Right renal cortex interstitium (tissue), 3 donors: Measurements from ENCODE around the gene GRPR. TPM values are rescaled to one million over a fixed set of nuclear protein-coding genes. Genes with fewer than 3 reads are reported as not detected.
"Not testable (repeated sequence)": the region's sequence is repeated elsewhere in the genome, so short reads cannot be mapped to it uniquely, and the experiment has no call there.

Experiments used
- DNase-seq, 3 donors: peaks; one replicate each; pipeline ENCODE4 v3.0.0-alpha.2; 2013; ENCODE audit warnings: low read depth in 3 of 3, low spot score in 2 of 3
- polyA plus RNA-seq, 3 donors: library from polyadenylated mRNA; unstranded; fragments of 120-200 nt; gene quantifications; one replicate each; pipeline ENCODE4 v1.2.1, GENCODE V29; 2013; ENCODE audit not compliant: insufficient read length in 3 of 3

GRPR gene
- polyA plus RNA-seq, 3 donors: 0.21 to 0.34 (median 0.28) TPM

DNA sequence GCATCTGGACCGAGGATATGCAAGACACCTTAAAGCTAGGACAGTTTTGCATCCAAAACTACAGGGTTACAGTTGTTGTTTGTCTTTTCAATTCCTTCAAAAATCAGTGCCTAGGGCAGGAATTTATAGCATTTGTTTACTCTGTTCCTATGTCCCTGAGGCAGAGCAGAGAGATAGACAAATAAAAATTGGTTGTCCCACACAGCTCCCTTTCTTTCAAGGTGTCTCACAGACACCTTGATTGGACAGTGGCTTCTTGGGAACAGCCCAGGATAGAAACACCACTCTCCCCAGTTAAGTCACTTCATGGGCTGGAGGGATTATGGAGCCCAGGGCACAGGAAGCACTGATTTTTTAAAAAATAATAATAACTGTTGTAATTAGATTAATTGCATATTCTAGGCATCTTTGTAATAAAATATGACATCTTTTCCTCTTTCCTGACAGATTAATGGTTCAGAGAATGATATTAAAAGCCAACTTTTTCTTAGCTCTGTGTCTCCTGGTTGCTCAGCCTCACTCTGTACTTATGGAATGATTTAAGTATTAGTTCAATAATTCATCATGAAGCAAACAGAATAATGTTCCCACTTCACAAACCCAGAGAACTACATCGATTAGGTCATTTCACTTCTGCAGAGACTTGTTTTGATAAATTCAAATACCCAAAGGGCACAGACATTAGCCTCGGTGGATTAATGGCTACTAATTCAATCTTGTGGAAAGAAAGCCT is 52.1 kb downstream of the GRPR start:
- no peak for DNase-seq

DNA sequence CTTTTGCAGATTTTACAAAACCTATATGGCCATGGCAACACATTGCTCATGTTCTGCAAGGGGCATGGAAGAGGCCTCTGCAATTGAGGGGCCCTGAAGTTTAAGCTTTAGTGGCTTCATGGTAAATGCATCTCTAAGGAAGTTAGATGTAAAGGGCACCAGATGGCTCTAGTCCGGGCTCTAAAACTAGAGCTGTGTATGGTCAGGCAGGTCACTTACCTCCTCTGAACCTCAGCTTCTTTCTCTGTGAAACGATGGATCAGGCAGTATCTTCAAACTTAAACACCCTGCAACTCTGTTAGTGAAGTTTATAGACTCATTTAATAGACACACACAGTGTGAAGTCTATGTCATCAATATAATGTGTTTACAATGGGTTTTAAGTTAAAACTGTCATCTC is 53.9 kb downstream of the GRPR start:
- DNase-seq: no peak

DNA sequence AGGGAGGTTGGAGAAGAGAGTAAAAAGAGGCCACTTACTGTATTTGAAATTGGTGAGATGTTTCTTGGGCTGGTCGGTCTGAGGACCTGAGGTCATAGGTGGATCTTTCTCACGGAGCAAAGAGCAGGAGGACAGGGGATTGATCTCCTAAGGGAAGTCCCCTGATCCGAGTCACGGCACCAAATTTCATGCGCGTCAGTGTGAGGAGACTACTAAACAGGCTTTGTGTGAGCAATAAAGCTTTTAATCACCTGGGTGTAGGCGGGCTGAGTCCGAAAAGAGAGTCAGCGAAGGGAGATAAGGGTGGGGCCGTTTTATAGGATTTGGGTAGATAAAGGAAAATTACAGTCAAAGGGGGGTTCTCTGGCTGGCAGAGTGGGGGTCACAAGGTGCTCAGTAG is 60.5 kb downstream of the GRPR start:
- DNase-seq: not testable (repeated sequence)

DNA sequence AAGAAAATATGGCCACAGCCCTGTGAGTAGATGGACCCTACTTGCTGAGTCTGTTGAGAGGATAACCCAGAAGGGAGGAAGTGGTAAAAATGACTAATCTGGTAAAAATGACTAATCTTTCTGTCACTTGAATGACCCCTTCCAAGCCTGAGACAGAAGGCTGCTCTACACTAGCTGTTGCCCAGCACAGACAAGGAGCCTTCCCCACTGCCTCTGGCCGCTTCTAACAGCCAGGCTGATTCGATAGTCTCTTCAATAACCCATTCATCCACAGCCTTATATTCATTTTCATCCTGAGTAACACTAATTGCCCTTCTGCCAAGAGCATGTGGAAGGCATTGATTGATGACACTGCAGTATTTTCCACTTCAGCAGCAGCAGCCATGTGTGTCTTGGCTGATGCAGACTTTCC is 62.4 kb downstream of the GRPR start:
- DNase-seq: no peak

DNA sequence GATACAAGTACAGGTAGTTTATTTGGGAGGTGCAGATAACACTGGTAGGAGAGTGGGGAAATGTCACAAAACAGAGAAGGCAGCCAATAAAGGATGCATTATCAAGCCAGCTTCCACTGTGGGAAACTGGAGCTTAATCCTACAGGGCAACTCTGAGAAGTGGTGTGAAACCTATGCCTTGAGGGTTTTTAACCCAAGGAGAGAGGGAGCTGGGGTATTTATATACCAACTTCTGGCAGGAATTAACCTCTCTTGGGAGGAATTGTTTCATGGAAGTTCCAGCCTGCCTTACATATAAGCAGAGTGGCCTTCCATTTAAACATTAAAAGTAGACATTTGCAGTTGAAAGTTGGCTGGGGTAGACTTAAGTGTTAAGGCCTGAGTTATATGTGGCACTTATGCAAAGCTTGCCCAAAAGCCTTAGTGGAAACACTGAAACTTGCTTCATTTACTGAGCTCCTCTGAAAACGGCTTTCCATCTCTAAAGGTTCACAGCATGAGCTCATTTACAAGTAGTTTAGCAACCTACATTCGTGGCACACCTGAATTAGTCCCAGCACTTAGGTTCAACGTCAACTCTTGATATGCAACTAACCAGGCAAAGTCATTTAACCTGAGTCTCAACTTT is 63.1 kb downstream of the GRPR start:
- no peak for DNase-seq

DNA sequence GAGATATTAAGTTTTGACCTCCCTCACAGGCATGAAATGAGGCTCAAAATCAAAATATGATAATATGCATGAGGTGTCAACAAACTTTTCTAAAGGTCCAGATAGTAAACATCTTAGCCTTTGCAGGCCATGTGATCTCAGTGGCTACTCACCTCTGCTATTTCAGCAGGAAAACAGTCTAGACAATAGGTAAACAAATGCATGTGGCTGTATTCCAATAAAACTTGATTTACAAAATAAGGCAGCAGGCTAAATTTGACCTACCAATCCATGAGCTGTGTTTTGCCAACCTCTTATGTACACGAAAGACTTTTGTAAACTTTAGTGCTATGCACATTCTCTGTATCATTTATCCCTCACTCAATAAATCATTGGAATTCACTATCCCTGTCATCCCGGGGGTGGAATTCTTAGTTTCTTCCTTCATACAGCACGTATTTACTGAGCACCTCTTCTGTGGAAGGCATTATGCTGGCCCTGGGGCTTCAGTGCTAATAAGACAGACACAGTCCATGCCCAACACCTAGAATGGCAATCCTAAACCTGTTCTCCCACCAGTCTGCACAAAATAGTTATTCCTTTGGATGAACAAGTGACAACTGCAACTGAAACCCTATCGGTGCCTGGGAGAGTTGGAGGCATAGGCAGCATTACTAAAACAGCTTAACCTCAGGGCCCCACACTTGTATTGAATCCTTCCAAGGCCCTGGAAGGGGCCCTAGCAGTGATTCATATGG is 63.8 kb downstream of the GRPR start:
- DNase-seq: peak in 1 of 3 donors; percentile 0

DNA sequence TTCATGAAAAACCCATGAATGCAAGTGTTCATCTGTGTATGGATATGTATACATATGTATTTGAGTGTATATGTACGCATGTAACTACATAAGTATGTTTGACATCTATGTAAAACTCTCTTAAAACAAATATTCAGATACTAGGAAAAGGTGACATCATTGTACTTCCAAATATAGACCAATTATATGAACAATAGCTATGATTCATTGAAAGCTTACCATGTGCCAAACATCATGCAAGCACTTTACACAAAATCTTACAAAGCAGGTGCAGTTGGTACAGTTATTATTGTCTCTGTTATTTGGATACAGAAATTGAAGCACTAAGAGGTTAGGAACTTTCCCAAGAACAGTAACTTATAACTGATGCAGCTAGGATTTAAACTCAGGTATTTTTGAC is 65.3 kb downstream of the GRPR start:
- no peak for DNase-seq

DNA sequence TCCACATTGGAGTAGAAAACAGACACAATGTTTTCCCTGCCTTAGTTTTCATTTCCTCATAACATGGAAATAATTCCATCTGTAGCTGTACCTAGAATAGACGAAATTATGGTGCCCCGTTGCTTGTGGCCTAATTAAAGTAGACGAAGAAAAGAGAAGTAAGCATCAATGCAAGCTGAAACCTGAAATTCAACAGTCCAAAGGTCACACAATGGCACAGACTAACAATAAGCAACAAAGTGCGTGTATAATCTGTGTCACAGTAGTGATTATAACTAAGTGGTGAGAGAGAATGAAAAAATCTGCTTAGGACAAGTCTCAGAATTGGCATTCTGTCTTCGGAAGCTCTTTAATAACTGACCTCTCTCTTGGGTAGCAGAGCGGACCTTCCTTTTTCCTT is 68.2 kb downstream of the GRPR start:
- no peak for DNase-seq

DNA sequence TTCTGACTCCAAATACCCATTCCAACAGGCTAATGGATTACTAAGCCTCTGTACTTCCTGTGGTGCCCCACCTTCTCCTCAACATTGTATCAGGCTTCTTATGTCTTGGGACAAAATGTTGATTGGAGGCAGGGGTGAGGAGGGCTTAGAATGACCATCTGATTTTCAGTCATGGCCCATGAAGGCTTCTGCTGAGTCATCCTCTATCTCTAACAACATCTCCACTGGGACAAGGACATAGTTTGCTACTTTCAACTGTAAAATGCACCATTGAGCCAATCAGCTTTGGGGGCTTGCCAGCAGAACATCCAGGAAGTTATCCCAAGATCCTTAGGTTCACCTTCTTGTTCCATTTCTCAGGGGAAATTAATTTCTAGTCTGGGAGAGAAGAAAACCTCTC is 73.5 kb downstream of the GRPR start:
- no peak for DNase-seq

DNA sequence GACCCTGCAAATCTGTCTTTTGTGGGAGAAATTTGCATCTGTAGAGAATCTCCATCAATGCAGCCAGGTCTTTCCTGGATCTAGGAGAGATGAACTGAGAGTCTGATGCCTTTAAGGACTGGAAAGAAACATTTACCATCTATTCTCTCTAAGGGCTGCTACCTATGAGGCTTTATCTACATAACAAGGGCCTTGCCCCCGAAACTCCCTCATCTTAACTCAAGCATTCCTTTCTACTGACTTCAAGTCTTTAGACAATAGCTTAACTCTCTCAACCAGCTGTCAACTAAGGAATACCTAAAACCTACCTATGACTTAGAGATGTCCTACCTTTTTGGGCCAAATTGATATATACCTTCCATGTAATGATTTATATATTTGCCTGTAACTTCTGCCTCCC is 76.0 kb downstream of the GRPR start:
- no peak for DNase-seq

DNA sequence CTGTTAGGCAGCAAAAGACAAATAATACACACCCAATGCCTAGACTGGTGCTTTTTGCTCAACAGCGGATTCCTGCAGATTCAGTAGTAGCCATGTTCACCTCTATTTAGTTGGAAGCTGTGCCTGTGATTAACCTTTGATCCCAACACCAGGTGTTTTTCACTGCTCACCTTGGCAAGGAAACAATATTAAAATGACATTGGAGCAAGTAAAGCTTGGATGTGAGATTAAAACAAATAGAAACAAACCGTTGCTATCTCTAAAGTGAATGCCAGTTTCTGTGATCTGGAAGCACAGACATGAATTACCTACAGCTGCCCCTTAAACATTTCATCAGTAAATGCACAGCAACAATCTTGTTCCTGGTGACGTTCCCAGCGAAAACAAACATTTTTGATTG is 79.6 kb downstream of the GRPR start:
- DNase-seq: no peak

Other genes starting within 250 kb of the GRPR start
- under 1 TPM in 1 of 3 donors, not detected in 2; 0.14 TPM for gene MAGEB17, start 43.9 kb downstream of the GRPR start, polyA plus RNA-seq